Measurements from ENCODE around the gene TSHZ2.

- TF ChIP-seq CTCF (IDR thresholded peaks at IDR 0.05) (no peak), ZFX (IDR thresholded peaks at IDR 0.05; ENCODE audit: borderline replicate concordance) (no peak)
Observed at GRCh38 chr20:52959125-52959524, 13.0 kb upstream of the TSHZ2 start.
